HUES64 (cell line): ENCODE results near the gene MACROD2.
"Not testable (repeated sequence)": the region's sequence is repeated elsewhere in the genome, so short reads cannot be mapped to it uniquely, and the experiment has no call there.

Source experiments
- H3K27ac ChIP-seq: 2 replicates; pipeline ENCODE4 v1.7.0; 2013; ENCODE audit warnings: low read depth, low read length, inconsistent platforms
- H3K27me3 ChIP-seq: 2 replicates; pipeline ENCODE4 v1.6.1; 2013; ENCODE audit warnings: mild to moderate bottlenecking, low read length; ENCODE audit not compliant: insufficient read depth
- H3K36me3 ChIP-seq: 2 replicates; pipeline ENCODE4 v1.6.1; 2013; ENCODE audit warnings: mild to moderate bottlenecking, low read length; ENCODE audit not compliant: insufficient read depth
- H3K4me1 ChIP-seq: 2 replicates; pipeline ENCODE4 v1.6.1; 2013; ENCODE audit warnings: mild to moderate bottlenecking, low read length, moderate library complexity; ENCODE audit not compliant: insufficient read depth
- H3K4me3 ChIP-seq: 2 replicates; pipeline ENCODE4 v1.5.1; 2013; ENCODE audit warnings: mild to moderate bottlenecking, low read length, moderate library complexity
- H3K9ac ChIP-seq: 2 replicates; pipeline ENCODE4 v1.6.1; 2013; ENCODE audit warnings: mild to moderate bottlenecking, low read depth, low read length
- H3K9me3 ChIP-seq: 2 replicates; pipeline ENCODE4 v1.6.1; 2013; ENCODE audit warnings: low read depth, low read length; ENCODE audit not compliant: insufficient read depth
- whole genome bisulfite sequencing: fragments of 150-250, 120-280 bp; methylation state at CpG from one replicate; pipeline ENCODE4 v1.1.7; 2013; ENCODE audit warnings: missing lambda C conversion rate; 5-methylcytosine and 5-hydroxymethylcytosine counted together

The MACROD2 gene

GRCh38 chr20:14000917-14001316 lies 5.6 kb downstream of the MACROD2 start:
- no peak overlapping the region for H3K4me3 ChIP-seq
- 100% methylated on average over 1 of the region's 1 CpG for WGBS
- H3K9ac ChIP-seq: no peak overlapping the region
- peaks cover 15% of the 10 kb centered on the region for H3K27me3 ChIP-seq
- no peaks in the 10 kb centered on the region for H3K4me1 ChIP-seq
- no peaks in the 10 kb centered on the region for H3K9me3 ChIP-seq
- H3K36me3 ChIP-seq: no peaks in the 10 kb centered on the region
- no peak overlapping the region for H3K27ac ChIP-seq

- no peaks in the 10 kb centered on the region for H3K4me1 ChIP-seq
- H3K27me3 ChIP-seq: no peaks in the 10 kb centered on the region
- H3K4me3 ChIP-seq: no peak overlapping the region
- WGBS: 93% methylated on average over 3 of the region's 4 CpGs
- H3K9me3 ChIP-seq: no peaks in the 10 kb centered on the region
- H3K9ac ChIP-seq: no peak overlapping the region
- no peak overlapping the region for H3K27ac ChIP-seq
- H3K36me3 ChIP-seq: no peaks in the 10 kb centered on the region
Observed at GRCh38 chr20:14005996-14006395, 10.7 kb downstream of the MACROD2 start.

GRCh38 chr20:14009208-14009607 lies 13.9 kb downstream of the MACROD2 start:
- Histone ChIP-seq H3K4me1 (no peaks in the 10 kb centered on the region), H3K9ac (no peak overlapping the region), H3K27ac (no peak overlapping the region), H3K4me3 (no peak overlapping the region), H3K9me3 (no peaks in the 10 kb centered on the region), H3K36me3 (no peaks in the 10 kb centered on the region), H3K27me3 (no peaks in the 10 kb centered on the region)
- WGBS: 100% methylated on average over 1 of the region's 2 CpGs

- Histone ChIP-seq H3K9ac (no peak overlapping the region), H3K27me3 (no peaks in the 10 kb centered on the region), H3K4me1 (no peaks in the 10 kb centered on the region), H3K4me3 (no peak overlapping the region), H3K27ac (no peak overlapping the region), H3K36me3 (no peaks in the 10 kb centered on the region), H3K9me3 (peaks cover 7% of the 10 kb centered on the region; the same call in 1 of the 2 replicates)
- WGBS: 95% methylated on average over 3 of the region's 3 CpGs
Observed at GRCh38 chr20:14012671-14013070, 17.4 kb downstream of the MACROD2 start.

- no peaks in the 10 kb centered on the region for H3K4me1 ChIP-seq
- H3K27me3 ChIP-seq: no peaks in the 10 kb centered on the region
- H3K27ac ChIP-seq: no peak overlapping the region
- H3K4me3 ChIP-seq: no peak overlapping the region
- WGBS: 90% methylated on average over 1 of the region's 1 CpG
- H3K9me3 ChIP-seq: no peaks in the 10 kb centered on the region
- H3K36me3 ChIP-seq: no peaks in the 10 kb centered on the region
- H3K9ac ChIP-seq: no peak overlapping the region
Observed at GRCh38 chr20:14030991-14031390, 35.7 kb downstream of the MACROD2 start.

GRCh38 chr20:14033310-14033709 lies 38.0 kb downstream of the MACROD2 start:
- no peak overlapping the region for H3K4me3 ChIP-seq
- no peak overlapping the region for H3K9ac ChIP-seq
- no CpG with 5 or more reads among the region's 1 CpG for WGBS
- no peaks in the 10 kb centered on the region for H3K36me3 ChIP-seq
- no peak overlapping the region for H3K27ac ChIP-seq
- H3K27me3 ChIP-seq: no peaks in the 10 kb centered on the region
- no peaks in the 10 kb centered on the region for H3K4me1 ChIP-seq
- no peaks in the 10 kb centered on the region for H3K9me3 ChIP-seq

GRCh38 chr20:14036567-14036966 lies 41.3 kb downstream of the MACROD2 start:
- 93% methylated on average over 6 of the region's 7 CpGs for WGBS
- Histone ChIP-seq H3K9ac (no peak overlapping the region), H3K27ac (no peak overlapping the region), H3K9me3 (no peaks in the 10 kb centered on the region), H3K27me3 (no peaks in the 10 kb centered on the region), H3K4me3 (no peak overlapping the region), H3K36me3 (no peaks in the 10 kb centered on the region), H3K4me1 (no peaks in the 10 kb centered on the region)

- H3K9ac ChIP-seq, H3K27me3 ChIP-seq, H3K36me3 ChIP-seq, H3K27ac ChIP-seq, H3K4me3 ChIP-seq, H3K9me3 ChIP-seq, H3K4me1 ChIP-seq: not testable (repeated sequence)
- WGBS: 96% methylated on average over 28 of the region's 28 CpGs
Observed at GRCh38 chr20:14044712-14045276, 49.5 kb downstream of the MACROD2 start.

- Histone ChIP-seq H3K9me3 (no peaks in the 10 kb centered on the region), H3K4me3 (no peak overlapping the region), H3K36me3 (no peaks in the 10 kb centered on the region), H3K9ac (no peak overlapping the region), H3K4me1 (no peaks in the 10 kb centered on the region), H3K27me3 (no peaks in the 10 kb centered on the region), H3K27ac (no peak overlapping the region)
- 100% methylated on average over 2 of the region's 2 CpGs for WGBS
Observed at GRCh38 chr20:14046534-14046933, 51.2 kb downstream of the MACROD2 start.

GRCh38 chr20:14049111-14049510 lies 53.8 kb downstream of the MACROD2 start:
- Histone ChIP-seq H3K27ac (no peak overlapping the region), H3K27me3 (no peaks in the 10 kb centered on the region), H3K9ac (no peak overlapping the region), H3K4me3 (no peak overlapping the region), H3K4me1 (no peaks in the 10 kb centered on the region), H3K9me3 (no peaks in the 10 kb centered on the region), H3K36me3 (no peaks in the 10 kb centered on the region)
- 93% methylated on average over 4 of the region's 4 CpGs for WGBS

- Histone ChIP-seq H3K9ac (no peak overlapping the region), H3K36me3 (no peaks in the 10 kb centered on the region)
Observed at GRCh38 chr20:14051454-14051853, 56.1 kb downstream of the MACROD2 start.

GRCh38 chr20:14055127-14055742 lies 59.9 kb downstream of the MACROD2 start:
- H3K27ac ChIP-seq: no peak overlapping the region
- 29% methylated on average over 3 of the region's 4 CpGs for WGBS

More at GRCh38 chr20:14051454-14051853, 56.1 kb downstream of the MACROD2 start:
- Histone ChIP-seq H3K9me3 (no peaks in the 10 kb centered on the region), H3K4me3 (no peak overlapping the region), H3K27ac (no peak overlapping the region), H3K27me3 (no peaks in the 10 kb centered on the region), H3K4me1 (no peaks in the 10 kb centered on the region)
- WGBS: 100% methylated on average over 1 of the region's 1 CpG

More at GRCh38 chr20:14055127-14055742, 59.9 kb downstream of the MACROD2 start:
- Histone ChIP-seq H3K9me3 (no peaks in the 10 kb centered on the region), H3K27me3 (no peaks in the 10 kb centered on the region), H3K4me3 (no peak overlapping the region), H3K9ac (no peak overlapping the region), H3K36me3 (no peaks in the 10 kb centered on the region), H3K4me1 (no peaks in the 10 kb centered on the region)
